GM10248 (cell line): ENCODE results near the gene OR2A2.

Experiments used
- CTCF ChIA-PET: fragments of 300-600 bp; sonication (Branson Sonifier 250); formaldehyde crosslinking; extraction: SDS; loops from one replicate; lab custom pipeline; 2021; ENCODE audit warnings: antibody characterized with exemption; lab: Yijun Ruan, JAX
- POLR2A ChIA-PET: fragments of 350-650 bp; sonication (Branson Sonifier 250); formaldehyde crosslinking; extraction: SDS; loops from one replicate; lab custom pipeline; 2020; ENCODE audit warnings: antibody characterized with exemption; lab: Yijun Ruan, JAX
- DNase-seq: peaks from one replicate; pipeline ENCODE4 v3.0.0; 2012; ENCODE audit errors: extremely low spot score
- TF ChIP-seq, protein P1 (sequence below): IDR thresholded peaks from 2 replicates; pipeline ENCODE4 v1.5.1; 2012; ENCODE audit warnings: mild to moderate bottlenecking, low read depth; ENCODE audit errors: extremely low read depth, missing control alignments, control extremely low read depth

OR2A2 gene

DNA sequence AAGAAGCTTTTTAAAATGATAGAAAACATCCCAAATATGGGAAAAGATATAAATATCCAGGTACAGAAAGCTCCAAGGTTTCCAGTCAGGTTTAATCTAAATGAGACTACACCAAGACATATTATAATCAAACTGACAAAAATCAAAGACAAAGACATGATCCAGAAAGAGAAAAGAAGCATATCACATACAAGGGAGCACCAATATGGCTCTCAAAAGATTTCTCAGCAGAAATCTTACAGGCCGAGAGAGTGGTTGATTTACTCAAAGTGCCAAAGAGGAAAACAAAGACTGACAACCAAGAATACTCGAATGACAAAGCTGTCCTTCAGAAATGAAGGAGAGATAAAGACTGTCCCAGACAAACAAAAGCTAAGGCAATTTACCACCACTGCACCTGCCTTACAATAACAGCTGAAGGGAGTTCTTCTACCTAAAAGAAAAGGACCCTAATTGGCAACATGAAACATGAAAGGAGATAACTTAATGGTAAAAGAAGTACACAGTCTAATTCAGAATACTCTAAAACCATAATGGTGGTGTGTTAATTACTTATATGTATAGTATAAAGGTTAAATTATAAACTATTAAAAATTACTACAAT lies 38.9 kb downstream of the OR2A2 start:
- DNase-seq, result no peak
- CTCF ChIA-PET, result interaction anchor here (0.6 to 1.0 kb wide), 2 partner anchors 11 to 20 kb away, joined by 3 read pairs; no protein-coding TSS in a partner anchor
- TF ChIP-seq, protein P1, sequence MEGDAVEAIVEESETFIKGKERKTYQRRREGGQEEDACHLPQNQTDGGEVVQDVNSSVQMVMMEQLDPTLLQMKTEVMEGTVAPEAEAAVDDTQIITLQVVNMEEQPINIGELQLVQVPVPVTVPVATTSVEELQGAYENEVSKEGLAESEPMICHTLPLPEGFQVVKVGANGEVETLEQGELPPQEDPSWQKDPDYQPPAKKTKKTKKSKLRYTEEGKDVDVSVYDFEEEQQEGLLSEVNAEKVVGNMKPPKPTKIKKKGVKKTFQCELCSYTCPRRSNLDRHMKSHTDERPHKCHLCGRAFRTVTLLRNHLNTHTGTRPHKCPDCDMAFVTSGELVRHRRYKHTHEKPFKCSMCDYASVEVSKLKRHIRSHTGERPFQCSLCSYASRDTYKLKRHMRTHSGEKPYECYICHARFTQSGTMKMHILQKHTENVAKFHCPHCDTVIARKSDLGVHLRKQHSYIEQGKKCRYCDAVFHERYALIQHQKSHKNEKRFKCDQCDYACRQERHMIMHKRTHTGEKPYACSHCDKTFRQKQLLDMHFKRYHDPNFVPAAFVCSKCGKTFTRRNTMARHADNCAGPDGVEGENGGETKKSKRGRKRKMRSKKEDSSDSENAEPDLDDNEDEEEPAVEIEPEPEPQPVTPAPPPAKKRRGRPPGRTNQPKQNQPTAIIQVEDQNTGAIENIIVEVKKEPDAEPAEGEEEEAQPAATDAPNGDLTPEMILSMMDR, result no peak
- POLR2A ChIA-PET, result no interaction called here

- TF ChIP-seq, protein P1, result no peak
- DNase-seq, result no peak
- ChIA-PET CTCF (no interaction called here), POLR2A (no interaction called here)
Measured at GRCh38 chr7:144158861-144159260, 49.5 kb downstream of the OR2A2 start.
